Activated naive CD8-positive, alpha-beta T cell treated with anti-CD3 and anti-CD28 coated beads, Interleukin-2, amount 10 ng/mL, durations not matched to agents 7 days and 5 days (primary cell): Measurements from ENCODE around the gene UNG. TPM values are rescaled to one million over a fixed set of nuclear protein-coding genes. Genes with fewer than 3 reads are reported as not detected.
"Not testable (repeated sequence)": the region's sequence is repeated elsewhere in the genome, so short reads cannot be mapped to it uniquely, and the experiment has no call there.

Source experiments
- ATAC-seq: fragments of 150-1000 bp; cut with Tn5 transposase; one replicate; pipeline ENCODE4 v1.10.0; 2021; ENCODE audit warnings: low read depth, moderate library complexity
- POLR2A ChIA-PET: fragments of 350-600 bp; sonication (Branson Sonifier 250); formaldehyde crosslinking; loops from one replicate; lab custom pipeline; 2021; ENCODE audit warnings: antibody characterized with exemption; lab: Charles Lee
- DNase-seq: peaks from one replicate; pipeline ENCODE4 v3.0.0; 2021
- H3K27ac Mint-ChIP-seq: one replicate; pipeline ENCODE4 v1.8.0; 2022; ENCODE audit warnings: mild to moderate bottlenecking, mixed read lengths
- H3K27me3 Mint-ChIP-seq: one replicate; pipeline ENCODE4 v1.8.0; 2022; ENCODE audit warnings: mild to moderate bottlenecking, moderate library complexity, mixed read lengths
- H3K36me3 Mint-ChIP-seq: one replicate; pipeline ENCODE4 v1.8.0; 2021; ENCODE audit warnings: mild to moderate bottlenecking, mixed read lengths
- H3K4me1 Mint-ChIP-seq: one replicate; pipeline ENCODE4 v1.8.0; 2021; ENCODE audit warnings: mixed read lengths
- H3K4me3 Mint-ChIP-seq: one replicate; pipeline ENCODE4 v1.8.0; 2022; ENCODE audit warnings: mild to moderate bottlenecking, moderate library complexity, mixed read lengths
- H3K9me3 Mint-ChIP-seq: one replicate; pipeline ENCODE4 v1.8.0; 2021; ENCODE audit warnings: mixed read lengths
- total RNA-seq, 2 experiments: library from RNA; stranded (reverse); gene quantifications; one replicate each; pipeline ENCODE4 v1.2.3, GENCODE V29; 2021

The UNG gene
- total RNA-seq = 10 to 100 TPM; 47.4 to 54.7 TPM

DNA sequence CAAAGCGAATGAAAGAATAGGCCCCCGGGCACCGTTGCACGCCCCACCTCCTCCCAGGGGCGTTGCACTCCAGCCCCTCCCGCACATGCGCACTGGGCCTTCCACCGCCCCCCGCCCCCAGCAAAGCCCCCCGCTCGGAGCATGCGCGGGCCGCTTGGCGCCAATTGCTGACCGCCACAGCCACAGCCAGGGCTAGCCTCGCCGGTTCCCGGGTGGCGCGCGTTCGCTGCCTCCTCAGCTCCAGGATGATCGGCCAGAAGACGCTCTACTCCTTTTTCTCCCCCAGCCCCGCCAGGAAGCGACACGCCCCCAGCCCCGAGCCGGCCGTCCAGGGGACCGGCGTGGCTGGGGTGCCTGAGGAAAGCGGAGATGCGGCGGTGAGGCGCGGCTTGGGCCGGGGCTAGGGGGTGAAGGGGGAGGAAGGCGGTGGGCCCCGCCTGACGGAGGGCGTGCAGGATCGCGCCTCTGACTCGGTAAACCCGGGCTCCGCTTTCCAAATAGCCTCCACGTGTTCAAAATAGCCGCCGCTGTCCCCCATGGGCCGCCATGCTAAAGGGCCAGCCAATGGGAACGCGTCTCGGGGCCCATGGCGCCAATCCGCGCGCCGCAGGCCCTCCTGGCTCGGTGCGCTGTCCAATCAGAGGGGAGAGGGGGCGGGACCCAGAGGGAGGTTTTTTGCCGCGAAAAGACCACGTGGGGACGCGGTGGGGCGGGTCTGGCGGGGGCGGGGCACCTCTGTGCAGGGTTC is at the start of gene UNG:
Gene UNG (plus strand): TSS at position 163 of the 748 bp plus-strand sequence. CDS start 83 bp downstream, at position 246.
- ATAC-seq = peak; percentile 94
- Mint-ChIP-seq H3K27ac (peak within 1 kb of the TSS; percentile 69), H3K27me3 (peaks cover 1% of the 10 kb centered on the region), H3K4me3 (peak within 1 kb of the TSS; percentile 92), H3K36me3 (peaks cover 24% of the 10 kb centered on the region), H3K9me3 (no peaks in the 10 kb centered on the region), H3K4me1 (peaks cover 23% of the 10 kb centered on the region)
- DNase-seq = peak; percentile 95
- POLR2A ChIA-PET = interaction anchor here (0.8 to 1.2 kb wide), 2 partner anchors 45 to 240 kb away, joined by 3 to 4 read pairs; partner anchors contain the start of genes SSH1 and USP30

DNA sequence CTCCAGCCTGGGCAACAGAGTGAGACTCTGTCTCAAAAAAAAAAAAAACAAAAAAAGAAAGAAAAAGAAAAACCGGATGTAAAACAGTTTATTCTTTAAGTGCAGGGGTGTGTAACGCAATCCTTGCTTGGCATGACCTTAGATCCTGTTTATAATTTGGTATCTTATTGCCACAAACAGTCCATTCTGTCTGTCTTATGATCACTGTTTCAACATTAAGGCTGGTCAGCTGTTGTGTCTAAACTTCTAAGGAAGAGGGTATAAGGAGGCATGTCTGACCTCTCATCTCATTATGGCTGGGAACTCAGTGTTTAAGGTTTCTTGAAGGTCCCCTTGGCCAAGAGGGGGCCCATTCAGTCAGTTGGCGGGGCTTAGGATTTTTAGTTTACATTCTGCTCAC is 48.7 kb upstream of the UNG start:
- not testable (repeated sequence) for DNase-seq, H3K9me3 Mint-ChIP-seq, H3K4me3 Mint-ChIP-seq, H3K36me3 Mint-ChIP-seq, H3K27me3 Mint-ChIP-seq, ATAC-seq, H3K27ac Mint-ChIP-seq
- POLR2A ChIA-PET = interaction anchor here (0.7 kb wide), 1 partner anchor 92 kb away, joined by 3 read pairs; no protein-coding TSS in a partner anchor
- peaks cover 19% of the 10 kb centered on the region for H3K4me1 Mint-ChIP-seq

DNA sequence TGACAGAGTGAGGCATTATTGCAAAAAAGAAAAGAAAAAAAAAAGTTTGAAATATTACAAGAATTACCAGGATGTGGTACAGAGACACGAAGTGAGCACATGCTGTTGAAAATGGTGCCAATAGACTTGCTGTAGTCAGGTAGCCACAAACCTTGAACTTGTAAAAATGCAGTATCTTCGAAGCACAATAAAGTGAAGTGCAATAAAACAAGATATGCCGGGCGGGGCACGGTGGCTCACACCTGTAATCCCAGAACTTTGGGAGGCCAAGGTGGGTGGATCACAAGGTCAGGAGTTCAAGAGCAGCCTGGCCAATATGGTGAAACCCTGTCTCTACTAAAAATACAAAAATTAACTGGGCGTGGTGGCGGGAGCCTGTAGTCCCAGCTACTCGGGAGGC is 47.6 kb upstream of the UNG start:
- peaks cover 24% of the 10 kb centered on the region for H3K4me1 Mint-ChIP-seq
- DNase-seq, H3K4me3 Mint-ChIP-seq, H3K36me3 Mint-ChIP-seq, ATAC-seq, H3K27me3 Mint-ChIP-seq, POLR2A ChIA-PET, H3K9me3 Mint-ChIP-seq, H3K27ac Mint-ChIP-seq: not testable (repeated sequence)

DNA sequence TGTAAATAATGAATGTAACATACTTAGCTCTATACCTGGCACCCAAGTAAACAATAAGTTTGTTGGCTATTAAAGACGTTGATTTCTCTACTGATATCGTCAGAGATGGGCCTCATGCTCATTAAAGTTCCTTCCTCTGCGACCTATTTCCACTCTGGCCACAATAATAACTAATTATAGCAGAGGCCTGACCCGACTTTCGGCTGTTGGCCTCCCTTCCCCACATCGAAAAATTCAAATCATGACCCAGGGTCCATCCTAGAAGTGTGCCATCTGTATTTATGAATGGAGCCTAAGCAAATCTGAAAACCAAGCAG is 45.3 kb upstream of the UNG start:
- Mint-ChIP-seq H3K36me3 (peaks cover 6% of the 10 kb centered on the region), H3K27me3 (no peaks in the 10 kb centered on the region), H3K9me3 (no peaks in the 10 kb centered on the region), H3K4me1 (peaks cover 16% of the 10 kb centered on the region), H3K27ac (peak overlapping the region; percentile 98), H3K4me3 (peak overlapping the region; percentile 99)
- ATAC-seq = no peak
- POLR2A ChIA-PET = interaction anchor here (0.6 to 1.6 kb wide), 2 partner anchors 41 to 46 kb away, joined by 3 to 5 read pairs; partner anchors contain the start of gene ALKBH2
- no peak for DNase-seq

DNA sequence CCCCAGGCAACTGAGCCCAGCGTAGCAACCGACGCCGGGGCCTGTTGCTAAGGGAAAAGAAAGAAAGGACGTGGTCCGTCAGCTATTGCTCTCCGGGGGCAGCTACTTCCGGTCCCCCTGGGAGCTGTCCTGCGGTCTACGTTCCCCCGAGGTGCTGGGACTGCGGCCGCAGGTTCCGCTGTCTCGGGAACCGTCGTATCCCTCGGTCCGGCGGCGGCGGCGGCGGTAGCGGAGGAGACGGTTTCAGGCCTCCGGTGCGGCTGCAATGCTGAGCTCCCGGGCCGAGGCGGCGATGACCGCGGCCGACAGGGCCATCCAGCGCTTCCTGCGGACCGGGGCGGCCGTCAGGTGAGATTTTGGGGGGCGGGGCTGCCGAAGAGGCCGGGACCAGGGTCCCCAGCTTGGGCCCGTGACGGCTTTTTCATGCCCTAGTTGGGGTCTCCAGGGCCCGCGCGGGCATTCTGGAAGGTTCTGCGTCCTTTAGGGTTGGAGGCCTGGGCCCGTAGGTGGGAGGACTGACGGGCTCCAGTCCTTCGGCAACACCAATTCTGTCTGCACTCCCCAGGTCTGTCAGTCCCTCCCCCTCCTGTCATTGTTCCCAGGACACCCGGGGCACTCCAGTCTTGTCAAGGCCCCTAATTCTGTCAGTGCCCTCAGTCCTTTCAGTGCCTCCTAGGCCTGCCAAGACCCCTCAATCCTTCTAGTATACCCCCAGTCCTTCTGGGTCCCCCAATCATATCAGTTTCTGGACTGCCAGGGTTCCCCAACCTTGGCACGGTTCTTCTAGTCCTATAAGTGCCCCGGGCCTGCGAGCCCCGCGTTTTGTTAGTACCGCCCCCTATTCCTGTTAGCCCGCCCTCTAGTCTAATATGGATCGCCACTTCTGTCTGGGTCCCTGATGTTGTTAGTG is 44.7 kb upstream of the UNG start, which contains the start of gene USP30:
Gene USP30 (plus strand): TSS at position 163 of the 910 bp plus-strand sequence. CDS start 103 bp downstream, at position 266.
- Mint-ChIP-seq H3K4me1 (peaks cover 13% of the 10 kb centered on the region), H3K27me3 (no peaks in the 10 kb centered on the region), H3K9me3 (no peaks in the 10 kb centered on the region), H3K27ac (peak within 1 kb of the TSS; percentile 98), H3K4me3 (peak within 1 kb of the TSS; percentile 99), H3K36me3 (peaks cover 5% of the 10 kb centered on the region)
- ATAC-seq (peak; percentile 74), DNase-seq (peak; percentile 89)
- POLR2A ChIA-PET = interaction anchor here (0.6 to 1.6 kb wide), 3 partner anchors 40 to 46 kb away, joined by 3 to 6 read pairs (median 5); partner anchors contain the start of gene ALKBH2

DNA sequence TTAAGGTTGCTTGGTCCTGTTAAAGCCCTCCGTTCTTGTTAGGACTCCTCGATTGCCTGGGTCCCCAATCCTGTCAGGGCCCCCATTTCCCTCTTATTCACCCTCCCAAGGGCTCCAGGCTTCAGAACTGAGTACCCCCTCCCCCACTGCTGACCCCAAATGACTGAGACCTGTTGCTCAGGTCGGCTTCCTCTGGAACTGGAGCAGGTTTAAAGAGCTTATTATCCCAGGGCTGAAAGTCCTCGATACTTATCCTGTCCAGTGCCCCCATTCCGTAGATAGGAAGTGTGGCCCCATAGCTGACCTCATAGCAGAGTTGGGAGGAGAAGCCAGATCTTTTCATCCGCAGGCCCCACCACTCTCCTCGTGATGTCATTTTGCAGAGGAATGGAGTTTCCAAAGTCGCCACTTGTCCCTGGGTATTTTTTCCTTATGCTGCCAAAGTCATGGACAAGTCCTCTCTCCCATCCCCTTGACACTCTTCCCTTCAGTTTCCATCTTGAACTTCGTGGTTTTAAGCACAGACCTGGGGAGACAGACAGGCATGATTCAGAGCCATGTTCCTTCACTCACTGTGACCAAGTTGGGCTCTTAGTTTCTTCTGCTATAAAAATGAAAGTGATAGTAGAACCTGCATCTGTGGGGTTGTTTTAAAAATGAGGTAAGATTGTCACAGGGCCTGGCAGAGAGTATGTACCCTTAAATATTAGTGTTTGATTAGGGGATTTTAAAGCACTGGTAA is 43.8 kb upstream of the UNG start:
- DNase-seq (peak; percentile 44), ATAC-seq (peak; percentile 70)
- H3K36me3 Mint-ChIP-seq = peaks cover 7% of the 10 kb centered on the region
- no peaks in the 10 kb centered on the region for H3K9me3 Mint-ChIP-seq
- H3K27me3 Mint-ChIP-seq = no peaks in the 10 kb centered on the region
- H3K4me3 Mint-ChIP-seq = peak overlapping the region; percentile 99
- H3K27ac Mint-ChIP-seq = peak overlapping the region; percentile 98
- H3K4me1 Mint-ChIP-seq = peaks cover 13% of the 10 kb centered on the region
- POLR2A ChIA-PET = interaction anchor here (1.2 to 1.6 kb wide), 4 partner anchors 11 to 196 kb away, joined by 3 to 6 read pairs (median 6); partner anchors contain the start of genes ALKBH2 and SSH1

DNA sequence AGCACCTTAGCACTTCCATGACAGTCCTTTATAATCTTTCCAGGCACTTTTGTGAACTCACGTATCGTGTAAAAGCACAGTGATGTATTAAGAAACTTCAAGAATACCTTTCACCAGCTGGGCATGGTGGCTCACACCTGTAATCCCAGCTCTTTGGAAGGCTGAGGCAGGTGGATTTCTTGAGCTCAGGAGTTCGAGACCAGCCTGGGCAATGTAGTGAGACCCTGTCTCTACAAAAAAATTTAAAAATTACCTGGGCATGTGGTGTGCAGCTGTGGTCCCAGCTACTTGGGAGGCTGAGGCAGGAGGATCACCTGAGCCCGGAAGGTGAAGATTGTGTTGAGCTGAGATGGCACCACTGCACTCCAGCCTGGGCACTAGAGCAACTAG is 43.3 kb upstream of the UNG start:
- Mint-ChIP-seq H3K4me3 (peak overlapping the region; percentile 99), H3K4me1 (peaks cover 12% of the 10 kb centered on the region), H3K27ac (peak overlapping the region; percentile 98)
- ATAC-seq, H3K27me3 Mint-ChIP-seq, DNase-seq, H3K9me3 Mint-ChIP-seq, H3K36me3 Mint-ChIP-seq: not testable (repeated sequence)
- POLR2A ChIA-PET = interaction anchor here (1.2 to 1.4 kb wide), 3 partner anchors 10 to 197 kb away, joined by 3 to 6 read pairs (median 6); partner anchors contain the start of gene SSH1

DNA sequence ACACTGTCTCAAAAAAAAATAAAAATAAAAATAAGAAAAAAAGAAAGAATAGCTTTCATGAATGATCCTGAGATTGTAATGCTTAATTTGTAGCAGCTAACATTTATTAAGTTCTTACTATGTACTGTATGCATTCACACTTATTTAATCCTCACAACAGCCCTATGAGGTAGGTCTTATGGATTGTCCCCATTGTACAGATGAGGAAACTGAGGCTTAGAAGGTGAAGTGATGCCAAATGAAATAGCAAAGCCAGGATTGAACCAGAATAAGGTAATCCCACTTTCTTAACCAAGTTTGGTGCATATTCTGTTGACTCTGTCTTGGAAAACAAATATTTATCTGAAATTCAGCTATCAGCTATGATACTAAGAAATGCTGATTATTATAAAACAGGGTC is 42.9 kb upstream of the UNG start:
- Mint-ChIP-seq H3K9me3 (no peaks in the 10 kb centered on the region), H3K27ac (peak overlapping the region; percentile 34), H3K4me3 (no peak overlapping the region), H3K36me3 (peaks cover 7% of the 10 kb centered on the region), H3K4me1 (peaks cover 12% of the 10 kb centered on the region), H3K27me3 (no peaks in the 10 kb centered on the region)
- ATAC-seq (no peak), DNase-seq (no peak)
- POLR2A ChIA-PET = interaction anchor here (0.7 to 1.4 kb wide), 4 partner anchors 10 to 478 kb away, joined by 3 to 6 read pairs (median 6); partner anchors contain the start of gene SSH1

DNA sequence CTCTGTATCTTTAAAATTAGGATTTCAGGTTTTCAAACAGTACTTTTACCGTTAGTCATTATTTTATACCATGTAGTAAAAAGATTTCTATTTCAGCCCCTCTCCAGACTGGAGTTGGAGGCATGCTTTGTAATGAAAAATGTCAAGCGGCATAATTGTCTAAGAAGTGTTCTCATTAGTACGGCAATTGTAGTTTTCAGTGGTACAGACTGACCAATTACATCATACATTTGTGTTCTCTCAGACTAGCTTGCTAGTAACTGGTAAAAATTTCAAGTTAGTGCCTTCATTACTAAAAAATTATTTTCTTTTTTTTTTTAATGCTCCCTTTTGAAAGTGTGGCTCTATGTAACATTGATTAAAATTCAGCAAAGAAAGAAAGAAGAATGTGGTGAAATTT is 40.5 kb upstream of the UNG start:
- ATAC-seq (no peak), DNase-seq (no peak)
- Mint-ChIP-seq H3K27ac (no peak overlapping the region), H3K27me3 (no peaks in the 10 kb centered on the region), H3K4me1 (peaks cover 11% of the 10 kb centered on the region), H3K9me3 (no peaks in the 10 kb centered on the region), H3K36me3 (peaks cover 6% of the 10 kb centered on the region), H3K4me3 (no peak overlapping the region)
- POLR2A ChIA-PET = no interaction called here

DNA sequence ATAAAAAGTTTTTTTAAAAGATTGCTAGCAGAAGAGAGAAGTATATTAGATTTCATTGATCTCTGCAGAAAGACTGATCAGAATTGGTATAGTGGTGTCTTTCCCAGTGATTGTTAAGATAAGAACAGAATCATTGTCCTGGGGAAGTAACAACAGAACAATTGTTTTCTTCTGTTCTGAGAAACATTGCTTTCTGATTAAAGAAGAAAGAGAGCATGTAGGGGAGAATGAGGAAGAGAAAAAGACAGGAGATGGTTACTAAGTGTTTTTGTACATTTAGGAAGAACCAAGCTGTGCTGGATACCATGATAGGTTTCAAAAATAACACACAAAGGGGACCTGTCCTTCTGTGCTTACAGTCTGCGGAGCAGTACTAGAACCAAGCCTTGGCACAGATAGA is 40.0 kb upstream of the UNG start:
- no peak for DNase-seq
- no peak for ATAC-seq
- Mint-ChIP-seq H3K27ac (no peak overlapping the region), H3K36me3 (peaks cover 4% of the 10 kb centered on the region), H3K9me3 (no peaks in the 10 kb centered on the region), H3K27me3 (no peaks in the 10 kb centered on the region), H3K4me3 (no peak overlapping the region), H3K4me1 (peaks cover 7% of the 10 kb centered on the region)
- POLR2A ChIA-PET = no interaction called here

DNA sequence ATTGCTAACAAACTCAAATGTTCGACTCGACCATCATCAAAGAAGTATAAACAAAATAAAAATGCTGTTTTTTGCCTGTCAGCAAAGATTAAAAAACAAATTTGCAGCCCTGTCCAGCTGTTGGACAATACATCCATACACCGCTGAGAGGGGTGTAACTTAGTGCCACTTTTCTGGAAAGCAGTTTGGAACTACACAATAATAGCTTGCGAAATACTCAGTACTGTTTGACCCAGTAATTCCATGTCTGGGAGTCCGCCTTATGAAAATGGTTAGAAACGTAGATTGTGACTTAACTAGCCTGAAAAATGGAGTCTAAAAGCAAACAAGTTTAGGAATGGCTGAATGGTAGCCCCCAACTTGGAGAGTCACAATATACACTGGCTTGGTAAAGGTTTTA is 38.6 kb upstream of the UNG start:
- Mint-ChIP-seq H3K27me3 (no peaks in the 10 kb centered on the region), H3K9me3 (no peaks in the 10 kb centered on the region), H3K4me1 (peaks cover 5% of the 10 kb centered on the region), H3K4me3 (no peak overlapping the region), H3K36me3 (peaks cover 3% of the 10 kb centered on the region), H3K27ac (no peak overlapping the region)
- ATAC-seq (no peak), DNase-seq (no peak)
- POLR2A ChIA-PET = interaction anchor here (0.6 kb wide), 1 partner anchor 783 kb away, joined by 6 read pairs; no protein-coding TSS in a partner anchor

DNA sequence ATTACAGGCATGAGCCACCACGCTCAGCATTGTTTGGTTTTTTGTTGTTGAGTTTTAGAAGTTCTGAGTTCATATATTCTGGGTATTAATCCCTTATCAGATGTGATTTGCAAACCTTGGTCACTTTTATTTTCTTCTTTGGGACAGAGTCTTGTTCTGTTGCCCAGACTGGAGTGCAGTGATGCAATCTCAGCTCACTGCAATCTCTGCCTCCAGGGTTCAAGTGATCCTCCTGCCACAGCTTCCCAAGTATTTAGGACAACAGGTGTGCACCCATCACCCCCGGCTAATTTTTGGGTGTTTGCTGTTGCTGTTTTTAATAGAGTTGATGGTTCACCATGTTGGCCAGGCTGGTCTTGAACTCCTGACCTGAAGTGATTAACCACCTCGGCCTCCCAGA is 33.3 kb upstream of the UNG start:
- Mint-ChIP-seq H3K27me3 (no peaks in the 10 kb centered on the region), H3K4me3 (no peak overlapping the region), H3K36me3 (peaks cover 1% of the 10 kb centered on the region), H3K27ac (no peak overlapping the region), H3K9me3 (no peaks in the 10 kb centered on the region), H3K4me1 (no peaks in the 10 kb centered on the region)
- DNase-seq (no peak), ATAC-seq (no peak)
- POLR2A ChIA-PET = interaction anchor here (1.2 kb wide), 1 partner anchor 10 kb away, joined by 3 read pairs; no protein-coding TSS in a partner anchor
